Esophagus squamous epithelium (tissue), 4 donors: ENCODE results near the gene HMGCS1.

Source experiments
- CTCF ChIP-seq, 6 experiments: fragments of 450-650 bp in 4 of 6; fragments of 200-600 bp in 2 of 6; sonication (generic) in 2 of 6; IDR thresholded peaks; one replicate each; pipeline ENCODE4 v1.5.1; 2016 to 2019; ENCODE audit warnings: antibody characterized with exemption in 6 of 6, mild to moderate bottlenecking in 4 of 6, moderate library complexity in 4 of 6
- POLR2A ChIP-seq, 4 donors: fragments of 450-650 bp; IDR thresholded peaks; one replicate each; pipeline ENCODE4 v1.6.1; 2017; ENCODE audit warnings: antibody characterized with exemption in 4 of 4, mild to moderate bottlenecking in 4 of 4, moderate library complexity in 3 of 4

DNA sequence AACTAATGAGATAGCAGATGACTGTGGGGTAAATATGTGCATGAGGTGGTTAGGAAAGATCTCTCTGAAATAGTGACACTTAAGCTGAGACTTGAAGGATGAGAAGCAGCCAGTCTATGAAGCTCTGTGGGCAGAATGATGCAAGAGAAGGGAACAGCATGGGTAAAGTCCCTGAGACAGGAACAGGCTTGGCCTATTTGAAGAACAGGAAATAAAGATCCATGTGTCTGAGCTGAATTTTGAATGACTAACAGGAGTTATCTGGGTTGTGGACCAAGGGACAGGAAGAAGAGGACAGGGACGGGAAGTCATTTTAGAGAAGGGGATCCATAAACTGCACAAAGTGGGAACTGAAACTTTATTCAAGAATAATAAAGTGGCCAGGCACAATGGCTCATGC, 25.6 kb upstream of the HMGCS1 start:
- TF ChIP-seq CTCF (IDR thresholded peaks at IDR 0.05) (no peak), POLR2A (IDR thresholded peaks at IDR 0.05) (no peak)
